Endothelial cell of umbilical vein (primary cell): ENCODE data around the gene LMNB1. TPM values are rescaled to one million over a fixed set of nuclear protein-coding genes. Genes with fewer than 3 reads are reported as not detected.

Experiments used
- BruUV-seq: library from RNA; stranded (reverse); fragments of 400-500 nt; replicated peaks from 2 replicates; lab custom pipeline; 2021; lab: Mats Ljungman, UMichigan
- CTCF ChIA-PET: fragments of 300-600, 350-600 bp; sonication (Branson Sonifier 250); formaldehyde crosslinking; loops from one replicate; lab custom pipeline; 2021; ENCODE audit warnings: antibody characterized with exemption, inconsistent platforms; lab: Charles Lee
- POLR2A ChIA-PET: fragments of 300-600, 350-600 bp; sonication (Branson Sonifier 250); formaldehyde crosslinking; loops from one replicate; lab custom pipeline; 2021; ENCODE audit warnings: antibody characterized with exemption, inconsistent platforms; lab: Charles Lee
- DNase-seq: peaks from one replicate; pipeline ENCODE4 v3.0.0-alpha.2; 2011; ENCODE audit warnings: low read depth, low spot score
- FAIRE-seq: peaks from 2 replicates; lab custom pipeline; 2011; peaks lifted over from hg19 to GRCh38; lab: Jason Lieb, UNC
- H2AFZ ChIP-seq: 2 replicates; pipeline ENCODE4 v1.6.0; 2012; ENCODE audit warnings: low read depth, low read length, control low read depth, inconsistent platforms
- H3K27ac ChIP-seq: 2 replicates; pipeline ENCODE4 v1.5.1; 2011; ENCODE audit warnings: low read depth, mild to moderate bottlenecking, control low read depth, low read length, moderate library complexity; ENCODE audit not compliant: insufficient read depth
- H3K27me3 ChIP-seq, 2 experiments: 2 replicates each; pipeline versions ENCODE4 v1.6.0 to v1.6.1; 2011; ENCODE audit warnings: low read length in 2 of 2, mixed read lengths in 1 of 2; ENCODE audit not compliant: control insufficient read depth in 2 of 2, insufficient read depth in 2 of 2
- H3K36me3 ChIP-seq, 2 experiments: 2 replicates in 1 of 2; 3 replicates in 1 of 2; pipeline ENCODE4 v1.5.1; 2011; ENCODE audit warnings: low read length in 2 of 2, mild to moderate bottlenecking in 1 of 2, moderate library complexity in 1 of 2; ENCODE audit not compliant: control insufficient read depth in 2 of 2, insufficient read depth in 2 of 2; ENCODE audit errors: extremely low read depth in 1 of 2
- H3K4me1 ChIP-seq: 3 replicates; pipeline ENCODE4 v1.5.1; 2011; ENCODE audit warnings: mild to moderate bottlenecking, low read length; ENCODE audit not compliant: control insufficient read depth, insufficient read depth; ENCODE audit errors: extremely low read depth
- H3K4me2 ChIP-seq: 2 replicates; pipeline ENCODE4 v1.6.1; 2011; ENCODE audit warnings: low read length, control low read depth, mixed read lengths; ENCODE audit not compliant: insufficient read depth
- H3K4me3 ChIP-seq, 3 experiments: fragments of 200-600 bp in 1 of 3; sonication (generic), shearing (Covaris generic) in 1 of 3; replicated peaks in 1 of 3; 2 replicates each; pipeline ENCODE4 v1.5.1; 2011 to 2016; ENCODE audit warnings: control low read depth in 3 of 3, low read length in 3 of 3, mild to moderate bottlenecking in 2 of 3, inconsistent platforms in 1 of 3, low read depth in 1 of 3, moderate library complexity in 1 of 3; ENCODE audit not compliant: insufficient read depth in 1 of 3
- H3K79me2 ChIP-seq: 2 replicates; pipeline ENCODE4 v1.6.0; 2012; ENCODE audit warnings: low read length, inconsistent platforms; ENCODE audit not compliant: control insufficient read depth, insufficient read depth
- H3K9ac ChIP-seq: replicated peaks from 2 replicates; pipeline ENCODE3; 2011; ENCODE audit warnings: low read length, control low read depth; ENCODE audit not compliant: insufficient read depth; ENCODE audit errors: extremely low read depth
- H3K9me1 ChIP-seq: replicated peaks from 3 replicates; pipeline ENCODE4 v1.6.0; 2011; ENCODE audit warnings: mild to moderate bottlenecking, low read length; ENCODE audit not compliant: control insufficient read depth, insufficient read depth; ENCODE audit errors: extremely low read depth
- H3K9me3 ChIP-seq: replicated peaks from 2 replicates; pipeline ENCODE4 v1.5.1; 2012; ENCODE audit warnings: low read length, inconsistent platforms; ENCODE audit not compliant: control insufficient read depth, insufficient read depth
- H4K20me1 ChIP-seq: replicated peaks from 2 replicates; pipeline ENCODE3; 2011; ENCODE audit warnings: mild to moderate bottlenecking, low read length; ENCODE audit not compliant: control insufficient read depth, insufficient read depth; ENCODE audit errors: extremely low read depth
- CTCF ChIP-seq, 2 donors: IDR thresholded peaks; 1 replicate in 1 of 2; 2 replicates in 1 of 2; pipeline ENCODE4 v1.5.1; 2011; ENCODE audit warnings: low read length in 2 of 2, mild to moderate bottlenecking in 2 of 2, moderate library complexity in 2 of 2, control low read depth in 1 of 2, inconsistent platforms in 1 of 2, low read depth in 1 of 2; ENCODE audit not compliant: insufficient read depth in 1 of 2; ENCODE audit errors: extremely low read depth in 1 of 2
- EZH2 ChIP-seq: IDR thresholded peaks from 2 replicates; pipeline ENCODE4 v1.6.1; 2012; ENCODE audit warnings: borderline replicate concordance, low read depth, mild to moderate bottlenecking, moderate library complexity, low read length, inconsistent platforms; ENCODE audit not compliant: severe bottlenecking
- FOS ChIP-seq: IDR thresholded peaks from 2 replicates; pipeline ENCODE4 v1.6.1; 2011; ENCODE audit warnings: mild to moderate bottlenecking, low read length, moderate library complexity, borderline replicate concordance; ENCODE audit not compliant: insufficient read depth
- GATA2 ChIP-seq: IDR thresholded peaks from 2 replicates; pipeline ENCODE4 v1.7.0; 2011; ENCODE audit warnings: low read depth, mild to moderate bottlenecking, moderate library complexity, mixed read lengths, low read length; ENCODE audit not compliant: insufficient read length, insufficient read depth
- JUN ChIP-seq: IDR thresholded peaks from 2 replicates; pipeline ENCODE4 v1.6.1; 2011; ENCODE audit warnings: borderline replicate concordance, low read depth; ENCODE audit not compliant: insufficient read length, insufficient read depth
- MAX ChIP-seq: IDR thresholded peaks from 2 replicates; pipeline ENCODE4 v1.6.1; 2011; ENCODE audit not compliant: insufficient read depth, insufficient read length
- MYC ChIP-seq: IDR thresholded peaks from one replicate; pipeline ENCODE4 v1.6.1; 2011; ENCODE audit warnings: mild to moderate bottlenecking, low read depth, low read length
- POLR2A ChIP-seq: IDR thresholded peaks from 2 replicates; pipeline ENCODE4 v1.6.1; 2012; ENCODE audit warnings: low read depth, mild to moderate bottlenecking, control low read depth, low read length
- POLR2AphosphoS5 ChIP-seq: IDR thresholded peaks from 2 replicates; pipeline ENCODE4 v1.6.1; 2012; ENCODE audit warnings: low read depth, mild to moderate bottlenecking, control low read depth, low read length, moderate library complexity; ENCODE audit not compliant: insufficient read depth
- dilution Hi-C: fragments of 300-500 bp; cut with MboI; formaldehyde crosslinking; loops from one replicate; pipeline ENCODE4 v1.15.0; 2019; ENCODE audit warnings: low sequenced_read_pairs; ENCODE audit not compliant: extremely low pct_ligation_motif_present
- intact Hi-C: fragments of 100-400 bp; cut with micrococcal nuclease; formaldehyde crosslinking; loops from one replicate; pipeline ENCODE4 v1.10.0; 2022
- polyA plus RNA-seq, 4 experiments: library from polyadenylated mRNA; depleted of rRNA in 3 of 4; stranded (reverse) in 3 of 4; unstranded in 1 of 4; fragments of >200 nt; gene quantifications; 2 replicates each; pipeline versions ENCODE4 v1.2.1 to v1.2.3, GENCODE V29; 2011 to 2012; ENCODE audit warnings: missing spikeins in 1 of 4
- total RNA-seq: library from RNA; stranded (reverse); gene quantifications from 2 replicates; pipeline ENCODE4 v1.2.3, GENCODE V29; 2021

Gene LMNB1
- total and polyA plus RNA-seq, 2 donors (not counting 3 experiments of a cell fraction or from before 2014, with no cell fraction given): 45.2 to 144 TPM

DNA sequence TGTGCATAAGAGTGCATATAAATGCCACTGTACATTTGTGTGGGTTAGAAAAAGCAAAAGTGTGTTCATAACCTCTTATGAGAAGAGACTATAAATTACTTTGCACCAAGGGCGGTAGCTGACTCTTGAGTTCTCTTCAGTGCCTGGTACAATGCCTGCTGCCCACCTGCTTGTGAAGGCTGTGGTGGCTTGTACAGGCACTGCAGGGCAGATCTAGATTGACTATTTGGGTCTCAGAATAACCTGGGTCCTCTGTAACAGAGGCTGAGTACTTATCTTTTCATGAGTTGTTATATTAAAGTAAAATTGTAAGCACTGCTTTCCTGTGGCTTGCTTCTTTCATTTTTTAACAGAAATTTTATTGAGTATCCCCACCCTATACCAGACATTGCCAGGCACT, 22.8 kb downstream of the LMNB1 start:
- no peak for TF ChIP-seq EZH2
- no peak for TF ChIP-seq FOS
- no peak for TF ChIP-seq CTCF (IDR thresholded peaks at IDR 0.05; ENCODE audit: extremely low read depth in 1 of 2, insufficient read depth in 1 of 2, low read depth in 1 of 2, low read length in 2 of 2)
- no peak for TF ChIP-seq GATA2
- TF ChIP-seq JUN: no peak
- TF ChIP-seq MYC: no peak
- no peak for TF ChIP-seq POLR2AphosphoS5
- TF ChIP-seq MAX: no peak
- no peak for TF ChIP-seq POLR2A
- Histone ChIP-seq H4K20me1 (peaks cover 8% of the 10 kb centered on the region), H3K36me3 (peaks cover 0 to 2% of the 10 kb centered on the region in 2 experiments), H3K4me3 (no peak overlapping the region), H3K27me3 (no peaks in the 10 kb centered on the region), H3K4me1 (peaks cover 3% of the 10 kb centered on the region), H3K79me2 (peaks cover 95% of the 10 kb centered on the region), H2AFZ (no peak overlapping the region), H3K9me3 (no peaks in the 10 kb centered on the region), H3K9ac (no peak overlapping the region), H3K27ac (no peak overlapping the region), H3K4me2 (no peak overlapping the region), H3K9me1 (no peaks in the 10 kb centered on the region)
- DNase-seq (no peak), FAIRE-seq (no peak)
- ChIA-PET POLR2A (no interaction called here), CTCF (no interaction called here)
- BruUV-seq: no TSS peak
- intact Hi-C loops (no loop called here), dilution Hi-C loops (no loop called here)
